Measurements from ENCODE around the gene GIT2.

GIT2 gene

DNA sequence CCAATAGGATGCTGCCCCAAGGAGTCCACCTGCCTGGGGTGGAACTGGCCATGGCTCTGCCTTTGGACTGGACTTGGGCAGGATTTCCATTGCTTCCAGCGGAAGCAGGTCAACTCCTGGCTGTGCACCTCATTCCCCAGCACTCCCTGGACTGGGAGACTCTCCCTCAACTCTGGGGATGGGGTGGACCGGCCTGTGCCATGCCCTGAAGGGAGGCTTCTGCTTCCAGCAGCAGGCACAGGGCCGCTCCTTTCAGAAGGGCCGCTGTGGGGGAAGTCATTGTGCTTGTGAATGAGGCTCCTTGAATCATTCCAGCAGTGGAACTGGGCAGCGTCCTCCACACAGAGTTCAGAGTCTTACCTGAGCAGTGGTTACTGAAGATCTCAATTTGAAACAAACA is 73.1 kb downstream of the GIT2 start:
- no peaks in the 10 kb centered on the region for H3K9me3 ChIP-seq (ENCODE audit: control insufficient read depth, insufficient read depth, low read depth, low read length)
- ChIA-PET POLR2A (no interaction called here), CTCF (interaction anchor here (0.5 kb wide), 1 partner anchor 1014 kb away, joined by 4 read pairs; no protein-coding TSS in a partner anchor)
- H3K4me3 ChIP-seq (ENCODE audit: low read depth, low read length) = no peak overlapping the region
- H3K36me3 ChIP-seq (ENCODE audit: control insufficient read depth in 2 of 2, insufficient read depth in 1 of 2, low read length in 2 of 2) = peaks cover 3 to 17% of the 10 kb centered on the region in 2 experiments
- TF ChIP-seq, protein P1, sequence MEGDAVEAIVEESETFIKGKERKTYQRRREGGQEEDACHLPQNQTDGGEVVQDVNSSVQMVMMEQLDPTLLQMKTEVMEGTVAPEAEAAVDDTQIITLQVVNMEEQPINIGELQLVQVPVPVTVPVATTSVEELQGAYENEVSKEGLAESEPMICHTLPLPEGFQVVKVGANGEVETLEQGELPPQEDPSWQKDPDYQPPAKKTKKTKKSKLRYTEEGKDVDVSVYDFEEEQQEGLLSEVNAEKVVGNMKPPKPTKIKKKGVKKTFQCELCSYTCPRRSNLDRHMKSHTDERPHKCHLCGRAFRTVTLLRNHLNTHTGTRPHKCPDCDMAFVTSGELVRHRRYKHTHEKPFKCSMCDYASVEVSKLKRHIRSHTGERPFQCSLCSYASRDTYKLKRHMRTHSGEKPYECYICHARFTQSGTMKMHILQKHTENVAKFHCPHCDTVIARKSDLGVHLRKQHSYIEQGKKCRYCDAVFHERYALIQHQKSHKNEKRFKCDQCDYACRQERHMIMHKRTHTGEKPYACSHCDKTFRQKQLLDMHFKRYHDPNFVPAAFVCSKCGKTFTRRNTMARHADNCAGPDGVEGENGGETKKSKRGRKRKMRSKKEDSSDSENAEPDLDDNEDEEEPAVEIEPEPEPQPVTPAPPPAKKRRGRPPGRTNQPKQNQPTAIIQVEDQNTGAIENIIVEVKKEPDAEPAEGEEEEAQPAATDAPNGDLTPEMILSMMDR (tag by site-specific recombination; IDR thresholded peaks at IDR 0.05) = no peak
- TF ChIP-seq ZBTB21 (tag by site-specific recombination; IDR thresholded peaks at IDR 0.05) (no peak), SETDB1 (IDR thresholded peaks at IDR 0.05; ENCODE audit: insufficient read length, low read length) (no peak), OSR2 (tag by site-specific recombination; IDR thresholded peaks at IDR 0.05) (no peak), ZNF670 (tag by site-specific recombination; IDR thresholded peaks at IDR 0.05; ENCODE audit: low read depth) (no peak), ZNF266 (tag by site-specific recombination; IDR thresholded peaks at IDR 0.05; ENCODE audit: low read depth) (no peak)
- H3K4me1 ChIP-seq (ENCODE audit: control insufficient read depth, insufficient read depth, low read length) = no peaks in the 10 kb centered on the region
- no peak overlapping the region for H3K27ac ChIP-seq (ENCODE audit: extremely low read depth, low read depth, low read length)

DNA sequence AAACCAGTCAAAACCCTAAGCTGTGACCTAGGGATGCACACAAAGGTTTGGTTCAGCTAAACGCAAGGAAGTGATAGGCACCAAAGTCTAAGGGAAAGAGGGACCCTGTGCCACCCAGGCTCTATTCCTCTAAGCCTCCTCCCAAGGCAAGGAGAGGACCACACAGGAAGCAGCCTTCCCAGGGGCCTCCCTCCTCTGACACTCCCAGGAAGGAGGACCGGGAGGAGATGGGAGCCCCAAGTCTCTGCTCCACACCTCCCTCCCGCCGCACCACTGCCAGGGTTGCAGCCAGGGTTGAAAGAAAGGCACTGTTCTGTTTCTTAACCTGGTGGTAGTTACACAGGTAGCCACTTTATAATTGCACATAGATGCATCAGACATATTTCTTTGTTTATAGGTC is 74.2 kb downstream of the GIT2 start:
- H3K36me3 ChIP-seq (ENCODE audit: control insufficient read depth in 2 of 2, insufficient read depth in 1 of 2, low read length in 2 of 2) = peaks cover 13 to 26% of the 10 kb centered on the region in 2 experiments
- H3K4me1 ChIP-seq (ENCODE audit: control insufficient read depth, insufficient read depth, low read length) = no peaks in the 10 kb centered on the region
- ChIA-PET CTCF (no interaction called here), POLR2A (no interaction called here)
- H3K27ac ChIP-seq (ENCODE audit: extremely low read depth, low read depth, low read length) = no peak overlapping the region
- no peak for TF ChIP-seq FEZF1 (tag by site-specific recombination; IDR thresholded peaks at IDR 0.05)
- TF ChIP-seq ZNF747 (tag by site-specific recombination; IDR thresholded peaks at IDR 0.05) = no peak
- TF ChIP-seq GLIS1 (tag by site-specific recombination; IDR thresholded peaks at IDR 0.05) = 0 out of 2 replicates have a peak, but pooled peaks have one; percentile 24
- TF ChIP-seq, protein P2, sequence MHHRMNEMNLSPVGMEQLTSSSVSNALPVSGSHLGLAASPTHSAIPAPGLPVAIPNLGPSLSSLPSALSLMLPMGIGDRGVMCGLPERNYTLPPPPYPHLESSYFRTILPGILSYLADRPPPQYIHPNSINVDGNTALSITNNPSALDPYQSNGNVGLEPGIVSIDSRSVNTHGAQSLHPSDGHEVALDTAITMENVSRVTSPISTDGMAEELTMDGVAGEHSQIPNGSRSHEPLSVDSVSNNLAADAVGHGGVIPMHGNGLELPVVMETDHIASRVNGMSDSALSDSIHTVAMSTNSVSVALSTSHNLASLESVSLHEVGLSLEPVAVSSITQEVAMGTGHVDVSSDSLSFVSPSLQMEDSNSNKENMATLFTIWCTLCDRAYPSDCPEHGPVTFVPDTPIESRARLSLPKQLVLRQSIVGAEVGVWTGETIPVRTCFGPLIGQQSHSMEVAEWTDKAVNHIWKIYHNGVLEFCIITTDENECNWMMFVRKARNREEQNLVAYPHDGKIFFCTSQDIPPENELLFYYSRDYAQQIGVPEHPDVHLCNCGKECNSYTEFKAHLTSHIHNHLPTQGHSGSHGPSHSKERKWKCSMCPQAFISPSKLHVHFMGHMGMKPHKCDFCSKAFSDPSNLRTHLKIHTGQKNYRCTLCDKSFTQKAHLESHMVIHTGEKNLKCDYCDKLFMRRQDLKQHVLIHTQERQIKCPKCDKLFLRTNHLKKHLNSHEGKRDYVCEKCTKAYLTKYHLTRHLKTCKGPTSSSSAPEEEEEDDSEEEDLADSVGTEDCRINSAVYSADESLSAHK (tag by site-specific recombination; IDR thresholded peaks at IDR 0.05) = no peak
- TF ChIP-seq, protein P3, sequence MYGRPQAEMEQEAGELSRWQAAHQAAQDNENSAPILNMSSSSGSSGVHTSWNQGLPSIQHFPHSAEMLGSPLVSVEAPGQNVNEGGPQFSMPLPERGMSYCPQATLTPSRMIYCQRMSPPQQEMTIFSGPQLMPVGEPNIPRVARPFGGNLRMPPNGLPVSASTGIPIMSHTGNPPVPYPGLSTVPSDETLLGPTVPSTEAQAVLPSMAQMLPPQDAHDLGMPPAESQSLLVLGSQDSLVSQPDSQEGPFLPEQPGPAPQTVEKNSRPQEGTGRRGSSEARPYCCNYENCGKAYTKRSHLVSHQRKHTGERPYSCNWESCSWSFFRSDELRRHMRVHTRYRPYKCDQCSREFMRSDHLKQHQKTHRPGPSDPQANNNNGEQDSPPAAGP (tag by site-specific recombination; IDR thresholded peaks at IDR 0.05) = no peak
- no peak overlapping the region for H3K4me3 ChIP-seq (ENCODE audit: low read depth, low read length)
- no peaks in the 10 kb centered on the region for H3K9me3 ChIP-seq (ENCODE audit: control insufficient read depth, insufficient read depth, low read depth, low read length)

DNA sequence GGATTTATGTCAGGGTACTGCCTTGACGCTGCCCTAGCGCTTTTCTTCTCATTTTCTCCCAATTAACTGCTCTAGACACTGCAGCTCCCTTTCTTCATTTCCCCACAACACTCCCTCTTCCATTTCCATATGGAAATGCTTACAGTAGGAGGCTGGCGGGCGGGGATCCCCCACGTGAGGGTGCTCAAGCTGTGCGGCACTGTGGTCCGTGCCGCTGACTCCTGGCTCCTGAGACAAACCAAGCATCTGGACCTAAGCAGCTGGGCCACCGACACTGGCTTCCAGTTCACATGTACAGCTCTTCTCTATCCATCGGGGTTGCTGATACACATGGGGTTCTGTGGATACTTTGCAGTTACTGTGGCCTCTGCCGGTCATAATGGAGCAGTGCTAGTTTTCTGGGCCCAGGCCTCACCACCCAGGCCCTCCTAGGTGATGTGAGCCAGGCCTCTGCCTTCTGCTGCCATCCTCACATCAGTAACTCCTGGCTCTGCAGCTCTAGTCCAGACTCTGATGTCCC is 75.8 kb downstream of the GIT2 start:
- POLR2A ChIA-PET = no interaction called here
- no peak overlapping the region for H3K27ac ChIP-seq (ENCODE audit: extremely low read depth, low read depth, low read length)
- H3K36me3 ChIP-seq (ENCODE audit: control insufficient read depth in 2 of 2, insufficient read depth in 1 of 2, low read length in 2 of 2) = peaks cover 13 to 39% of the 10 kb centered on the region in 2 experiments
- TF ChIP-seq ZIC2 (tag by site-specific recombination; IDR thresholded peaks at IDR 0.05) (no peak), ZNF560 (tag by site-specific recombination; IDR thresholded peaks at IDR 0.05; ENCODE audit: borderline replicate concordance) (no peak), ZNF707 (tag by site-specific recombination; IDR thresholded peaks at IDR 0.05) (no peak), ZNF211 (tag by site-specific recombination; IDR thresholded peaks at IDR 0.05; ENCODE audit: low read depth) (no peak), ZNF423 (tag by site-specific recombination; IDR thresholded peaks at IDR 0.05) (no peak), ZNF138 (tag by site-specific recombination; IDR thresholded peaks at IDR 0.05; ENCODE audit: borderline replicate concordance) (no peak)
- TF ChIP-seq, protein P4, sequence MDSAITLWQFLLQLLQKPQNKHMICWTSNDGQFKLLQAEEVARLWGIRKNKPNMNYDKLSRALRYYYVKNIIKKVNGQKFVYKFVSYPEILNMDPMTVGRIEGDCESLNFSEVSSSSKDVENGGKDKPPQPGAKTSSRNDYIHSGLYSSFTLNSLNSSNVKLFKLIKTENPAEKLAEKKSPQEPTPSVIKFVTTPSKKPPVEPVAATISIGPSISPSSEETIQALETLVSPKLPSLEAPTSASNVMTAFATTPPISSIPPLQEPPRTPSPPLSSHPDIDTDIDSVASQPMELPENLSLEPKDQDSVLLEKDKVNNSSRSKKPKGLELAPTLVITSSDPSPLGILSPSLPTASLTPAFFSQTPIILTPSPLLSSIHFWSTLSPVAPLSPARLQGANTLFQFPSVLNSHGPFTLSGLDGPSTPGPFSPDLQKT (IDR thresholded peaks at IDR 0.05; ENCODE audit: borderline replicate concordance, low read depth, low read length) = no peak
- TF ChIP-seq, protein P5, sequence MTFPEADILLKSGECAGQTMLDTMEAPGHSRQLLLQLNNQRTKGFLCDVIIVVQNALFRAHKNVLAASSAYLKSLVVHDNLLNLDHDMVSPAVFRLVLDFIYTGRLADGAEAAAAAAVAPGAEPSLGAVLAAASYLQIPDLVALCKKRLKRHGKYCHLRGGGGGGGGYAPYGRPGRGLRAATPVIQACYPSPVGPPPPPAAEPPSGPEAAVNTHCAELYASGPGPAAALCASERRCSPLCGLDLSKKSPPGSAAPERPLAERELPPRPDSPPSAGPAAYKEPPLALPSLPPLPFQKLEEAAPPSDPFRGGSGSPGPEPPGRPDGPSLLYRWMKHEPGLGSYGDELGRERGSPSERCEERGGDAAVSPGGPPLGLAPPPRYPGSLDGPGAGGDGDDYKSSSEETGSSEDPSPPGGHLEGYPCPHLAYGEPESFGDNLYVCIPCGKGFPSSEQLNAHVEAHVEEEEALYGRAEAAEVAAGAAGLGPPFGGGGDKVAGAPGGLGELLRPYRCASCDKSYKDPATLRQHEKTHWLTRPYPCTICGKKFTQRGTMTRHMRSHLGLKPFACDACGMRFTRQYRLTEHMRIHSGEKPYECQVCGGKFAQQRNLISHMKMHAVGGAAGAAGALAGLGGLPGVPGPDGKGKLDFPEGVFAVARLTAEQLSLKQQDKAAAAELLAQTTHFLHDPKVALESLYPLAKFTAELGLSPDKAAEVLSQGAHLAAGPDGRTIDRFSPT (tag by site-specific recombination; IDR thresholded peaks at IDR 0.05) = no peak
- TF ChIP-seq, protein P3 (tag by site-specific recombination; IDR thresholded peaks at IDR 0.05) = no peak

More for the DNA sequence above, 75.8 kb downstream of the GIT2 start:
- H3K4me1 ChIP-seq (ENCODE audit: control insufficient read depth, insufficient read depth, low read length) = no peaks in the 10 kb centered on the region
- H3K4me3 ChIP-seq (ENCODE audit: low read depth, low read length) = no peak overlapping the region
- CTCF ChIA-PET = interaction anchor here (1.3 to 1.7 kb wide), 2 partner anchors 10 to 14 kb away, joined by 3 to 9 read pairs; no protein-coding TSS in a partner anchor
- H3K9me3 ChIP-seq (ENCODE audit: control insufficient read depth, insufficient read depth, low read depth, low read length) = no peaks in the 10 kb centered on the region
